K562 (cell line): ENCODE data around the gene PPM1M. TPM values are rescaled to one million over a fixed set of nuclear protein-coding genes. Genes with fewer than 3 reads are reported as not detected.

Experiments used
- ATAC-seq: fragments of 200-7000 bp; cut with Tn5 transposase; 3 replicates; pipeline ENCODE4 v1.9.1; 2020; ENCODE audit warnings: moderate library complexity
- BruUV-seq: library from RNA; stranded (reverse); fragments of 400-500 nt; replicated peaks from 2 replicates; lab custom pipeline; 2021; lab: Mats Ljungman, UMichigan
- CTCF ChIA-PET: fragments of 300-600 bp; formaldehyde crosslinking; extraction: SDS; loops from one replicate; lab custom pipeline; 2021; ENCODE audit warnings: low intra/inter-chr PET ratio; lab: Yijun Ruan, JAX
- POLR2A ChIA-PET: fragments of 300-600, 350-650 bp; sonication (Branson Sonifier 250); formaldehyde crosslinking; extraction: SDS; loops from one replicate; lab custom pipeline; 2021; ENCODE audit warnings: antibody characterized with exemption, inconsistent platforms; lab: Yijun Ruan, JAX
- DNase-seq, 4 experiments: peaks; one replicate each; pipeline versions ENCODE4 v3.0.0 to v3.0.0-alpha.2; 2011 to 2018; ENCODE audit warnings: low spot score in 3 of 4, mixed read lengths in 3 of 4; ENCODE audit errors: extremely low read depth in 1 of 4
- FAIRE-seq: peaks from 2 replicates; lab custom pipeline; 2011; peaks lifted over from hg19 to GRCh38; lab: Jason Lieb, UNC
- H2AFZ ChIP-seq: 2 replicates; pipeline ENCODE4 v1.6.0; 2011; ENCODE audit warnings: low read depth, low read length, control low read depth, inconsistent platforms
- H3K27ac ChIP-seq: fragments of 200-600 bp; 3 replicates; pipeline ENCODE4 v1.8.0; 2011; ENCODE audit warnings: low read depth, mild to moderate bottlenecking, control low read depth, inconsistent platforms, low read length, moderate library complexity, mixed read lengths; ENCODE audit errors: extremely low read depth
- H3K27me3 ChIP-seq, 2 experiments: fragments of 300-600 bp in 1 of 2; 2 replicates in 1 of 2; 3 replicates in 1 of 2; pipeline versions ENCODE4 v1.6.0 to v1.8.0; 2011; ENCODE audit warnings: inconsistent platforms in 2 of 2, low read length in 2 of 2, mild to moderate bottlenecking in 1 of 2, mixed read lengths in 1 of 2, moderate library complexity in 1 of 2; ENCODE audit not compliant: control insufficient read depth in 2 of 2, insufficient read depth in 2 of 2
- H3K36me3 ChIP-seq: fragments of 300-600 bp; 3 replicates; pipeline ENCODE4 v1.8.0; 2011; ENCODE audit warnings: mild to moderate bottlenecking, low read length, inconsistent platforms; ENCODE audit not compliant: control insufficient read depth, insufficient read depth
- H3K4me1 ChIP-seq, 2 experiments: fragments of 200-600 bp in 1 of 2; replicated peaks in 1 of 2; 2 replicates in 1 of 2; 3 replicates in 1 of 2; pipeline versions ENCODE4 v1.5.1 to v1.8.0; 2011; ENCODE audit warnings: inconsistent platforms in 2 of 2, low read length in 2 of 2, mild to moderate bottlenecking in 1 of 2, mixed read lengths in 1 of 2, moderate library complexity in 1 of 2; ENCODE audit not compliant: control insufficient read depth in 2 of 2, insufficient read depth in 2 of 2
- H3K4me2 ChIP-seq: 2 replicates; pipeline ENCODE4 v1.6.1; 2011; ENCODE audit warnings: low read length, control low read depth, inconsistent platforms, mixed read lengths; ENCODE audit not compliant: insufficient read depth
- H3K4me3 ChIP-seq: fragments of 200-600 bp; sonication (generic), shearing (Covaris generic); 2 replicates; pipeline ENCODE4 v1.5.1; 2016; ENCODE audit warnings: control low read depth, inconsistent platforms
- H3K79me2 ChIP-seq: fragments of 200-600 bp; 3 replicates; pipeline ENCODE4 v1.8.0; 2011; ENCODE audit warnings: low read length, inconsistent platforms; ENCODE audit not compliant: control insufficient read depth, insufficient read depth
- H3K9ac ChIP-seq, 2 experiments: 2 replicates each; pipeline versions ENCODE4 v1.6.0 to v1.6.1; 2011; ENCODE audit warnings: low read depth in 2 of 2, low read length in 2 of 2, control low read depth in 1 of 2, inconsistent platforms in 1 of 2, mild to moderate bottlenecking in 1 of 2, mixed read lengths in 1 of 2; ENCODE audit not compliant: insufficient read depth in 1 of 2
- H3K9me1 ChIP-seq: one replicate; pipeline ENCODE4 v1.6.0; 2011; ENCODE audit warnings: inconsistent platforms, mild to moderate bottlenecking, low read length, moderate library complexity; ENCODE audit not compliant: control insufficient read depth, insufficient read depth
- H3K9me3 ChIP-seq: replicated peaks from 2 replicates; pipeline ENCODE4 v1.5.1; 2011; ENCODE audit warnings: low read depth, low read length, inconsistent platforms; ENCODE audit not compliant: control insufficient read depth, insufficient read depth
- H4K20me1 ChIP-seq: replicated peaks from 2 replicates; pipeline ENCODE4 v1.6.1; 2011; ENCODE audit warnings: low read length, inconsistent platforms, mixed read lengths; ENCODE audit not compliant: control insufficient read depth, insufficient read depth
- ETV1 ChIP-seq: fragments of 450-650 bp; conservative IDR thresholded peaks from 2 replicates; pipeline ENCODE4 v1.6.1; 2016; ENCODE audit warnings: missing genetic modification characterization, control low read depth, low read depth, missing compliant biosample characterization
- MCM7 ChIP-seq, 2 experiments: fragments of 450-650 bp; IDR thresholded peaks; 2 replicates each; pipeline ENCODE4 v1.6.1; 2016 to 2018
- POLR2G ChIP-seq: fragments of 200-400 bp; formaldehyde crosslinking; IDR thresholded peaks from 2 replicates; pipeline ENCODE4 v1.6.1; 2017; ENCODE audit warnings: low read depth, mild to moderate bottlenecking, antibody characterized with exemption, low read length, moderate library complexity
- RCOR1 ChIP-seq, 2 experiments: IDR thresholded peaks; 2 replicates each; pipeline ENCODE4 v1.6.1; 2012; ENCODE audit warnings: low read depth in 2 of 2, low read length in 2 of 2, borderline replicate concordance in 1 of 2, improper control_type of control experiment in 1 of 2
- SIRT6 ChIP-seq: IDR thresholded peaks from one replicate; pipeline ENCODE4 v1.6.1; 2012; ENCODE audit warnings: low read depth, mild to moderate bottlenecking, control low read depth, inconsistent platforms, low read length, moderate library complexity
- SUPT5H ChIP-seq: fragments of 450-650 bp; IDR thresholded peaks from 2 replicates; pipeline ENCODE4 v1.6.1; 2016
- YBX1 ChIP-seq: fragments of 450-650 bp; IDR thresholded peaks from 2 replicates; pipeline ENCODE4 v1.7.1; 2016; ENCODE audit warnings: mild to moderate bottlenecking
- ZMIZ1 ChIP-seq, 2 experiments: fragments of 150-350 bp in 1 of 2; IDR thresholded peaks; 2 replicates each; pipeline ENCODE4 v1.6.1; 2012 to 2016; ENCODE audit warnings: low read depth in 2 of 2, low read length in 2 of 2, mild to moderate bottlenecking in 1 of 2, moderate library complexity in 1 of 2
- ZNF311 ChIP-seq: fragments of 250-450 bp; sonication (Bioruptor Pico); IDR thresholded peaks from 2 replicates; pipeline ENCODE4 v1.4.0; 2020; ENCODE audit warnings: mild to moderate bottlenecking, moderate library complexity
- WGBS: fragments of 100-300 bp; shearing (Covaris generic); methylation state at CpG from one replicate; pipeline ENCODE4 v1.1.6; 2016; ENCODE audit warnings: low coverage, mixed read lengths; ENCODE audit not compliant: insufficient coverage; ENCODE audit errors: missing lambda C conversion rate; 5-methylcytosine and 5-hydroxymethylcytosine counted together
- in situ Hi-C: fragments of 300-500 bp; cut with MboI; formaldehyde crosslinking; loops from 4 replicates; pipeline ENCODE4 v1.15.0; 2018; ENCODE audit warnings: inconsistent platforms, mixed read lengths
- intact Hi-C: fragments of 100-400 bp; cut with micrococcal nuclease; formaldehyde crosslinking; loops from 2 replicates; pipeline ENCODE4 v1.14.2; 2022
- polyA plus RNA-seq, 8 experiments: library from polyadenylated mRNA; depleted of rRNA in 4 of 8; stranded (reverse) in 5 of 8; unstranded in 3 of 8; fragments of >200 nt; fragmentation: Nextera tagmentation in 2 of 8; fragmentation: Illumina TruSeq in 1 of 8; extraction: Ambion mirVana in 2 of 8; extraction: Trizol in 1 of 8; gene quantifications; 2 replicates each; pipeline versions ENCODE4 v1.2.1 to v1.2.3, GENCODE V29; 2011 to 2014; ENCODE audit warnings: inconsistent platforms in 1 of 8, missing spikeins in 1 of 8
- total RNA-seq, 7 experiments: library from RNA; depleted of rRNA in 6 of 7; stranded (reverse); fragments of >200 nt in 6 of 7; fragmentation: Illumina TruSeq in 2 of 7; extraction: Trizol in 2 of 7; gene quantifications; 2 replicates each; pipeline versions ENCODE4 v1.2.1 to v1.2.3, GENCODE V29; 2011 to 2021; ENCODE audit warnings: low replicate concordance in 1 of 7

Gene PPM1M
- total and polyA plus RNA-seq, 9 of the 15 experiments (the other 6 are each of a cell fraction or from before 2014, with no cell fraction given): 1.4 to 9.2 (median 4.4) TPM

GRCh38 chr3:52254608-52255007 lies 9.0 kb downstream of the PPM1M start:
- peaks cover 0 to 18% of the 10 kb centered on the region in 2 experiments; a peak in 4 of 5 replicates for H3K4me1 ChIP-seq
- no peak for DNase-seq
- no peaks in the 10 kb centered on the region for H3K9me3 ChIP-seq
- in situ Hi-C loops: no loop called here
- ATAC-seq: no peak
- H3K27ac ChIP-seq: no peak overlapping the region
- no peak for FAIRE-seq
- no peaks in the 10 kb centered on the region for H3K27me3 ChIP-seq
- H3K9me1 ChIP-seq: no peaks in the 10 kb centered on the region
- H4K20me1 ChIP-seq: no peaks in the 10 kb centered on the region
- intact Hi-C loops: no loop called here
- no peak overlapping the region for H3K9ac ChIP-seq
- no TSS peak for BruUV-seq
- CTCF ChIA-PET: no interaction called here
- H3K4me3 ChIP-seq: no peak overlapping the region
- H3K36me3 ChIP-seq: peaks cover 84% of the 10 kb centered on the region
- H3K79me2 ChIP-seq: no peaks in the 10 kb centered on the region; the same call in 2 of the 3 replicates
- no peak overlapping the region for H3K4me2 ChIP-seq
- POLR2A ChIA-PET: interaction anchor here (0.6 to 1.6 kb wide), 3 partner anchors 9 to 211 kb away, joined by 3 to 6 read pairs (median 4); partner anchors contain the start of gene PPM1M
- H2AFZ ChIP-seq: no peak overlapping the region
- TF ChIP-seq SIRT6: no peak
- TF ChIP-seq SUPT5H: peak; percentile 23; the same call in 1 of the 2 replicates
- no peak for TF ChIP-seq ETV1 (tag)
- no peak for TF ChIP-seq YBX1
- no peak for TF ChIP-seq RCOR1 (IDR thresholded peaks at IDR 0.05; ENCODE audit: borderline replicate concordance in 1 of 2, low read depth in 2 of 2, low read length in 2 of 2)
- no peak for TF ChIP-seq MCM7 (IDR thresholded peaks at IDR 0.05)
- no peak for TF ChIP-seq ZMIZ1 (IDR thresholded peaks at IDR 0.05; ENCODE audit: low read depth in 2 of 2, low read length in 2 of 2)
- TF ChIP-seq POLR2G: 0 out of 2 replicates have a peak, but pooled peaks have one; percentile 31
- TF ChIP-seq ZNF311: no peak
- TF ChIP-seq, all 486 proteins: peak for 2
- WGBS: 80% methylated on average over 5 of the region's 9 CpGs
